Prostate gland (tissue), 2 donors: Measurements from ENCODE around the gene TRIM24.

Source experiments
- CTCF ChIP-seq, 4 experiments: fragments of 200-600 bp in 2 of 4; fragments of 450-650 bp in 2 of 4; sonication (generic) in 2 of 4; IDR thresholded peaks; 1 replicate in 3 of 4; 2 replicates in 1 of 4; pipeline ENCODE4 v1.5.1; 2016 to 2019; ENCODE audit warnings: antibody characterized with exemption in 4 of 4, mild to moderate bottlenecking in 2 of 4, moderate library complexity in 2 of 4
- POLR2A ChIP-seq: fragments of 450-650 bp; IDR thresholded peaks from one replicate; pipeline ENCODE4 v1.6.1; 2016; ENCODE audit warnings: antibody characterized with exemption, mild to moderate bottlenecking

GRCh38 chr7:138622841-138623240 lies 162.8 kb downstream of the TRIM24 start:
- TF ChIP-seq CTCF (IDR thresholded peaks at IDR 0.05) = no peak
- TF ChIP-seq POLR2A = no peak
